OCI-LY1 (cell line): ENCODE results near the gene DLX3.

Experiments used
- H2AFZ ChIP-seq: fragments of 200-600 bp; sonication (generic), shearing (Covaris generic); 2 replicates; pipeline ENCODE4 v1.6.0; 2014; ENCODE audit warnings: antibody characterized with exemption, mild to moderate bottlenecking, low read length
- H3F3A ChIP-seq: fragments of 200-600 bp; sonication (generic), shearing (Covaris generic); 2 replicates; pipeline ENCODE4 v1.6.0; 2014; ENCODE audit warnings: mild to moderate bottlenecking, antibody characterized with exemption, low read length, moderate library complexity; ENCODE audit not compliant: insufficient read depth
- H3K27ac ChIP-seq: fragments of 200-600 bp; sonication (generic); 2 replicates; pipeline ENCODE4 v1.5.1; 2014; ENCODE audit warnings: low read length, mixed run types, mild to moderate bottlenecking, low read depth; ENCODE audit not compliant: poor library complexity, severe bottlenecking
- H3K27me3 ChIP-seq: fragments of 200-600 bp; sonication (generic); 2 replicates; pipeline ENCODE4 v1.6.0; 2014; ENCODE audit warnings: antibody characterized with exemption, mild to moderate bottlenecking, low read length, moderate library complexity; ENCODE audit not compliant: insufficient read depth
- H3K36me3 ChIP-seq: fragments of 200-600 bp; sonication (generic); 2 replicates; pipeline ENCODE4 v1.6.1; 2014; ENCODE audit warnings: mild to moderate bottlenecking, antibody characterized with exemption, low read length, moderate library complexity, mixed read lengths; ENCODE audit not compliant: insufficient read depth
- H3K4me1 ChIP-seq: fragments of 200-600 bp; sonication (generic); 2 replicates; pipeline ENCODE4 v1.5.1; 2014; ENCODE audit warnings: mild to moderate bottlenecking, low read length, moderate library complexity; ENCODE audit not compliant: insufficient read depth, severe bottlenecking
- H3K4me2 ChIP-seq: fragments of 200-600 bp; sonication (generic), shearing (Covaris generic); 2 replicates; pipeline ENCODE4 v1.6.1; 2014; ENCODE audit warnings: low read length
- H3K4me3 ChIP-seq: fragments of 200-600 bp; sonication (generic); 2 replicates; pipeline ENCODE4 v1.5.1; 2014; ENCODE audit warnings: low read length, low read depth, mild to moderate bottlenecking, mixed read lengths; ENCODE audit not compliant: poor library complexity, severe bottlenecking
- H3K79me2 ChIP-seq: fragments of 200-600 bp; shearing (Covaris generic); 2 replicates; pipeline ENCODE4 v1.6.1; 2016; ENCODE audit warnings: mixed run types, low read length, mixed read lengths; ENCODE audit not compliant: insufficient read depth
- H3K9ac ChIP-seq: fragments of 200-600 bp; sonication (generic), shearing (Covaris generic); 2 replicates; pipeline ENCODE4 v1.6.1; 2014; ENCODE audit warnings: mild to moderate bottlenecking, low read length, mixed read lengths
- H3K9me2 ChIP-seq: fragments of 200-600 bp; sonication (generic), shearing (Covaris generic); 2 replicates; pipeline ENCODE4 v1.6.1; 2014; ENCODE audit warnings: low read depth, mild to moderate bottlenecking, low read length, mixed read lengths
- H3K9me3 ChIP-seq: fragments of 200-600 bp; shearing (Covaris generic); 2 replicates; pipeline ENCODE4 v1.6.1; 2014; ENCODE audit warnings: low read length, mixed read lengths
- H4K20me1 ChIP-seq: fragments of 200-600 bp; sonication (generic), shearing (Covaris generic); 2 replicates; pipeline ENCODE4 v1.6.0; 2016; ENCODE audit warnings: mild to moderate bottlenecking, low read length; ENCODE audit not compliant: insufficient read depth
- EZH2 ChIP-seq: fragments of 200-600 bp; sonication (generic), shearing (Covaris generic); IDR thresholded peaks from 2 replicates; pipeline ENCODE4 v1.8.0; 2017; ENCODE audit warnings: borderline replicate concordance, mixed run types, mild to moderate bottlenecking, antibody characterized with exemption, low read length, moderate library complexity, mixed read lengths
- TF ChIP-seq, protein P1 (sequence below): fragments of 200-600 bp; sonication (generic), shearing (Covaris generic); IDR thresholded peaks from 2 replicates; pipeline ENCODE4 v1.5.1; 2017; ENCODE audit warnings: mild to moderate bottlenecking, antibody characterized with exemption, low read length, moderate library complexity, mixed read lengths

DLX3 gene

GRCh38 chr17:50026837-50027171 is 31.8 kb upstream of the DLX3 start:
- Histone ChIP-seq H3K9me2 (no peaks in the 10 kb centered on the region), H3K9ac (no peak overlapping the region), H3K27me3 (no peaks in the 10 kb centered on the region), H3K4me2 (no peak overlapping the region), H3K36me3 (no peaks in the 10 kb centered on the region), H2AFZ (no peak overlapping the region), H3K4me3 (no peak overlapping the region), H3K79me2 (no peaks in the 10 kb centered on the region), H4K20me1 (no peaks in the 10 kb centered on the region), H3K9me3 (0 out of 2 replicates have a peak, but pooled peaks cover 2% of the 10 kb centered on the region), H3K4me1 (no peaks in the 10 kb centered on the region), H3F3A (peaks cover 8% of the 10 kb centered on the region), H3K27ac (no peak overlapping the region)
- no peak for TF ChIP-seq EZH2
- TF ChIP-seq, protein P1, sequence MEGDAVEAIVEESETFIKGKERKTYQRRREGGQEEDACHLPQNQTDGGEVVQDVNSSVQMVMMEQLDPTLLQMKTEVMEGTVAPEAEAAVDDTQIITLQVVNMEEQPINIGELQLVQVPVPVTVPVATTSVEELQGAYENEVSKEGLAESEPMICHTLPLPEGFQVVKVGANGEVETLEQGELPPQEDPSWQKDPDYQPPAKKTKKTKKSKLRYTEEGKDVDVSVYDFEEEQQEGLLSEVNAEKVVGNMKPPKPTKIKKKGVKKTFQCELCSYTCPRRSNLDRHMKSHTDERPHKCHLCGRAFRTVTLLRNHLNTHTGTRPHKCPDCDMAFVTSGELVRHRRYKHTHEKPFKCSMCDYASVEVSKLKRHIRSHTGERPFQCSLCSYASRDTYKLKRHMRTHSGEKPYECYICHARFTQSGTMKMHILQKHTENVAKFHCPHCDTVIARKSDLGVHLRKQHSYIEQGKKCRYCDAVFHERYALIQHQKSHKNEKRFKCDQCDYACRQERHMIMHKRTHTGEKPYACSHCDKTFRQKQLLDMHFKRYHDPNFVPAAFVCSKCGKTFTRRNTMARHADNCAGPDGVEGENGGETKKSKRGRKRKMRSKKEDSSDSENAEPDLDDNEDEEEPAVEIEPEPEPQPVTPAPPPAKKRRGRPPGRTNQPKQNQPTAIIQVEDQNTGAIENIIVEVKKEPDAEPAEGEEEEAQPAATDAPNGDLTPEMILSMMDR: peak; percentile 87

DNA sequence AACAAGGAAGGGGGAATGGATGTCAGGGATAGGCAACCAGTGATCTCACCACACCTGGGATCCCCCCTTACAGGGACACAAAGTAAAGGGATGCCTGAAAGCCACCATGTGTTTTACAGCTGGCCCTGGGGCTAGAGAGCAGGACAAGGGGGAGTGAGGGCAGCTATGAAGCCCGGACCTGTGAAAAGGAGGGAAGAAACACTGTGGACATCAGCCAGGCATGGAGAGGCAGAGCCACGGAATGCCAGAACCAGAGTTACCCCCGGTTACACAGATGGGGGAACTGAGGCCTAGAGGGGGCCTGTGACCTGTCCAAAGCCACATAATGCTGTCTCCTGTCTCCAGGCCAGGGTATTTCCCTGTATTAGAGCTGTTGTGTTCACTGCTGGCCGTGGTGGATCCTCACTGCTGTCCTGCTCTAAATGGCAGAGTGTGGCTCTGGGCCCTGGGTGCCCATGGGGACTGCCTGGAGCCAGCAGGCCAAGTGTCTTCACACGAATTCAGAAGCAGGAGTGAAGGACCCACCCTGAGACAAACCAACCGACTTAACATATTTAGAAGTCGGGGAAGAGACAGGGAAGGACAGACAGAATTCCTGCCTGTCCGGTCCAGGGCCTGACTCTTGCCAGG is 31.1 kb upstream of the DLX3 start:
- Histone ChIP-seq H3K4me3 (no peak overlapping the region), H3K27ac (no peak overlapping the region), H3K9ac (no peak overlapping the region), H3K36me3 (no peaks in the 10 kb centered on the region), H4K20me1 (no peaks in the 10 kb centered on the region), H3K4me1 (no peaks in the 10 kb centered on the region), H3K79me2 (no peaks in the 10 kb centered on the region), H3K9me3 (0 out of 2 replicates have a peak, but pooled peaks cover 2% of the 10 kb centered on the region), H2AFZ (no peak overlapping the region), H3K4me2 (no peak overlapping the region), H3K27me3 (no peaks in the 10 kb centered on the region), H3K9me2 (no peaks in the 10 kb centered on the region), H3F3A (peaks cover 8% of the 10 kb centered on the region)
- TF ChIP-seq, protein P1: no peak
- no peak for TF ChIP-seq EZH2

GRCh38 chr17:50024808-50025207 is 29.8 kb upstream of the DLX3 start:
- Histone ChIP-seq H4K20me1 (no peaks in the 10 kb centered on the region), H3K4me3 (no peak overlapping the region), H3K27me3 (no peaks in the 10 kb centered on the region), H3K27ac (no peak overlapping the region), H2AFZ (no peak overlapping the region), H3K4me1 (no peaks in the 10 kb centered on the region), H3K79me2 (no peaks in the 10 kb centered on the region), H3K36me3 (no peaks in the 10 kb centered on the region), H3K4me2 (no peak overlapping the region), H3K9me3 (0 out of 2 replicates have a peak, but pooled peaks cover 2% of the 10 kb centered on the region), H3K9me2 (no peaks in the 10 kb centered on the region), H3F3A (peaks cover 8% of the 10 kb centered on the region), H3K9ac (no peak overlapping the region)
- TF ChIP-seq EZH2: no peak
- TF ChIP-seq, protein P1: no peak
